DOHH2 (cell line): ENCODE data around the gene TGFBR3.

Experiments used
- H3F3A ChIP-seq: fragments of 200-600 bp; sonication (generic), shearing (Covaris generic); 2 replicates; pipeline ENCODE4 v1.6.0; 2016; ENCODE audit warnings: antibody characterized with exemption, mild to moderate bottlenecking; ENCODE audit not compliant: control insufficient read depth, insufficient read depth
- H3K27ac ChIP-seq: fragments of 200-600 bp; sonication (generic); 2 replicates; pipeline ENCODE4 v1.5.1; 2014; ENCODE audit warnings: low read depth, mild to moderate bottlenecking, low read length, moderate library complexity
- H3K27me3 ChIP-seq: fragments of 200-600 bp; sonication (generic); 2 replicates; pipeline ENCODE4 v1.6.1; 2014; ENCODE audit warnings: mild to moderate bottlenecking, low read length, mixed read lengths; ENCODE audit not compliant: control insufficient read depth
- H3K36me3 ChIP-seq: fragments of 200-600 bp; sonication (generic); 2 replicates; pipeline ENCODE4 v1.6.1; 2014; ENCODE audit warnings: mild to moderate bottlenecking, low read length, moderate library complexity, mixed read lengths; ENCODE audit not compliant: control insufficient read depth
- H3K4me1 ChIP-seq: fragments of 200-600 bp; sonication (generic); 2 replicates; pipeline ENCODE4 v1.6.1; 2014; ENCODE audit warnings: mild to moderate bottlenecking, low read length, mixed read lengths; ENCODE audit not compliant: control insufficient read depth
- H3K4me2 ChIP-seq: fragments of 200-600 bp; sonication (generic); 2 replicates; pipeline ENCODE4 v1.6.0; 2014; ENCODE audit warnings: mild to moderate bottlenecking, low read length, moderate library complexity
- H3K4me3 ChIP-seq: fragments of 200-600 bp; sonication (generic); 2 replicates; pipeline ENCODE4 v1.5.1; 2014; ENCODE audit warnings: mild to moderate bottlenecking, low read length, mixed read lengths
- H3K79me2 ChIP-seq: fragments of 200-600 bp; sonication (generic); 2 replicates; pipeline ENCODE4 v1.6.1; 2014; ENCODE audit warnings: mild to moderate bottlenecking, low read length, mixed read lengths; ENCODE audit not compliant: control insufficient read depth
- H3K9me2 ChIP-seq: fragments of 200-600 bp; sonication (generic); replicated peaks from 2 replicates; pipeline ENCODE4 v1.6.1; 2014; ENCODE audit warnings: mild to moderate bottlenecking, low read length, mixed read lengths; ENCODE audit not compliant: control insufficient read depth
- H3K9me3 ChIP-seq: fragments of 200-600 bp; sonication (generic); 2 replicates; pipeline ENCODE4 v1.6.1; 2014; ENCODE audit warnings: antibody characterized with exemption, low read length, mixed read lengths; ENCODE audit not compliant: control insufficient read depth, insufficient read depth
- H4K20me1 ChIP-seq: fragments of 200-600 bp; sonication (generic); 2 replicates; pipeline ENCODE4 v1.6.0; 2014; ENCODE audit warnings: low read depth, mild to moderate bottlenecking, antibody characterized with exemption, low read length, moderate library complexity; ENCODE audit not compliant: control insufficient read depth, insufficient read depth
- EZH2phosphoT487 ChIP-seq: fragments of 200-600 bp; sonication (generic); IDR thresholded peaks from 2 replicates; pipeline ENCODE4 v1.6.1; 2017; ENCODE audit warnings: borderline replicate concordance, mild to moderate bottlenecking, antibody characterized with exemption, low read length, moderate library complexity, mixed read lengths
- TF ChIP-seq, protein P1 (sequence below): fragments of 200-600 bp; sonication (generic); IDR thresholded peaks from one replicate; pipeline ENCODE4 v1.5.1; 2014; ENCODE audit warnings: antibody characterized with exemption, mild to moderate bottlenecking, low read depth, low read length; ENCODE audit not compliant: poor library complexity, severe bottlenecking

The TGFBR3 gene

GRCh38 chr1:91679446-91679845 is 206.5 kb downstream of the TGFBR3 start:
- Histone ChIP-seq H3K27me3 (no peaks in the 10 kb centered on the region), H3K4me3 (no peak overlapping the region), H3K79me2 (no peaks in the 10 kb centered on the region), H3K9me2 (no peaks in the 10 kb centered on the region), H3K9me3 (no peaks in the 10 kb centered on the region), H3K4me1 (no peaks in the 10 kb centered on the region), H3K4me2 (no peak overlapping the region), H3K36me3 (no peaks in the 10 kb centered on the region), H4K20me1 (no peaks in the 10 kb centered on the region), H3K27ac (no peak overlapping the region), H3F3A (no peaks in the 10 kb centered on the region)
- TF ChIP-seq EZH2phosphoT487, result no peak
- TF ChIP-seq, protein P1, sequence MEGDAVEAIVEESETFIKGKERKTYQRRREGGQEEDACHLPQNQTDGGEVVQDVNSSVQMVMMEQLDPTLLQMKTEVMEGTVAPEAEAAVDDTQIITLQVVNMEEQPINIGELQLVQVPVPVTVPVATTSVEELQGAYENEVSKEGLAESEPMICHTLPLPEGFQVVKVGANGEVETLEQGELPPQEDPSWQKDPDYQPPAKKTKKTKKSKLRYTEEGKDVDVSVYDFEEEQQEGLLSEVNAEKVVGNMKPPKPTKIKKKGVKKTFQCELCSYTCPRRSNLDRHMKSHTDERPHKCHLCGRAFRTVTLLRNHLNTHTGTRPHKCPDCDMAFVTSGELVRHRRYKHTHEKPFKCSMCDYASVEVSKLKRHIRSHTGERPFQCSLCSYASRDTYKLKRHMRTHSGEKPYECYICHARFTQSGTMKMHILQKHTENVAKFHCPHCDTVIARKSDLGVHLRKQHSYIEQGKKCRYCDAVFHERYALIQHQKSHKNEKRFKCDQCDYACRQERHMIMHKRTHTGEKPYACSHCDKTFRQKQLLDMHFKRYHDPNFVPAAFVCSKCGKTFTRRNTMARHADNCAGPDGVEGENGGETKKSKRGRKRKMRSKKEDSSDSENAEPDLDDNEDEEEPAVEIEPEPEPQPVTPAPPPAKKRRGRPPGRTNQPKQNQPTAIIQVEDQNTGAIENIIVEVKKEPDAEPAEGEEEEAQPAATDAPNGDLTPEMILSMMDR, result no peak

DNA sequence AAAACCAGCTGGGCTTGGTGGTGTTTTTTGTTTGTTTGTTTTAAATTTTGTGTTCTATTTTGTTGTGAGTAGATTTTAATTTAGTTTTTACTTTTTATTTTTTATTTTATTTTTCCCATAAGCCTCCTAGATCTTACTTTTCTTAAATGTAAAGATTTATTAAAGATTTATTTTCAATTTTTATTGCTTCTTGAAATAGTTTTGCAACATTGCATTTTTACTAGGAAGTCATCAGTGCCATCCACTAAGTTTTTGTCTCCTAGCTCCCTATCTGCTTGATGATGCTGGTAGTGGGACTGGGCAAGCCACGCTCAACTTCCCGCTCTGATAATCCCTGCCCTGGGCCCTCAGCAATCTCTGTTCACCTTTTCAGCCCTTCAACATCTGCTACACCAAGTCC is 209.9 kb downstream of the TGFBR3 start:
- Histone ChIP-seq H3K27me3 (no peaks in the 10 kb centered on the region), H3K4me2 (no peak overlapping the region), H3K79me2 (no peaks in the 10 kb centered on the region), H3K27ac (no peak overlapping the region), H3K4me1 (no peaks in the 10 kb centered on the region), H3K4me3 (no peak overlapping the region), H3K9me3 (no peaks in the 10 kb centered on the region), H3F3A (no peaks in the 10 kb centered on the region), H3K36me3 (no peaks in the 10 kb centered on the region), H3K9me2 (no peaks in the 10 kb centered on the region), H4K20me1 (no peaks in the 10 kb centered on the region)
- no peak for TF ChIP-seq EZH2phosphoT487
- TF ChIP-seq, protein P1, result no peak

DNA sequence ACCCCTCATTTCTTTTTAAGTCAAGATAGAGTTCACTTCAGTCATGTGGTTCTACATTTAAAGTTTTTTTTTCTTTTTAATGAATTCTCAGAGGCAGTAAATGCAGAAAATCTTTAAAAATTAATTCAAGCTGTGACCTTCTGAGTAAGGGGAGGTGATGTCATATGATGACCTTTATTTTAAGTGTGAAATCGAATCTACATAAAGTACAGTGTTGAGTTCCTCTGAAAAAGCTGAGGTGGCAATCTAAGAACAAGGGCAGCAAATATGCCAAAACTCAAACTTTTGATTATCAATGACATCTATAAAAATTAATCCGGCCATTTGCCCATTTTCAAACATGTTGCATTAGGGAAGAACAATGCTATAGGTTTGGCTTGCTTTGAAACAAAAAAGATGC is 211.8 kb downstream of the TGFBR3 start:
- Histone ChIP-seq H3K4me2 (no peak overlapping the region), H3K27ac (no peak overlapping the region), H4K20me1 (no peaks in the 10 kb centered on the region), H3K9me2 (no peaks in the 10 kb centered on the region), H3F3A (no peaks in the 10 kb centered on the region), H3K4me3 (no peak overlapping the region), H3K79me2 (no peaks in the 10 kb centered on the region), H3K4me1 (no peaks in the 10 kb centered on the region), H3K27me3 (no peaks in the 10 kb centered on the region), H3K9me3 (no peaks in the 10 kb centered on the region), H3K36me3 (no peaks in the 10 kb centered on the region)
- TF ChIP-seq, protein P1, result no peak
- no peak for TF ChIP-seq EZH2phosphoT487

DNA sequence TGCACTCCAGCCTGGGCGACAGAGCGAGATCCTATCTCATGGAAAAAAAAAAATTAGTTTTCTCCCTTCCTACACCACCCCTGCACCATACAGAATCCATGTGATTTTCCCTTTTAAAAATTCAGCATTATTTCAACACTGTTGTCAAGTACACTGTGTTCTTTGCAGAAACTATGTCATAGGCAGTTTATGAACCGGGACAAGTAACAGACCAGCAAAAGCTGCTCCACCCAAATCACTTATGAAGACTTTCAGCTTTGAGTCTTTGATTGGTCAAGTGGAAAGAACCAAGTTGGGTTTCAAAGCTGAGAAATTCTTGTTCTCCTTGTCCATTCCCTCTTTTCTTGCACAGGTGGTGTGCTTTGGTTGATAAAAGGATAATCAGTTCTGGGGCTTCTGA is 212.3 kb downstream of the TGFBR3 start:
- H3K4me2 ChIP-seq, result no peak overlapping the region
- H4K20me1 ChIP-seq, result no peaks in the 10 kb centered on the region

More for the DNA sequence above, 212.3 kb downstream of the TGFBR3 start:
- H3K27ac ChIP-seq, result no peak overlapping the region
- H3K9me2 ChIP-seq, result no peaks in the 10 kb centered on the region
- TF ChIP-seq, protein P1, result no peak
- no peak for TF ChIP-seq EZH2phosphoT487
- H3K4me1 ChIP-seq, result no peaks in the 10 kb centered on the region
- H3K4me3 ChIP-seq, result no peak overlapping the region
- no peaks in the 10 kb centered on the region for H3K79me2 ChIP-seq
- no peaks in the 10 kb centered on the region for H3F3A ChIP-seq
- no peaks in the 10 kb centered on the region for H3K36me3 ChIP-seq
- no peaks in the 10 kb centered on the region for H3K27me3 ChIP-seq
- no peaks in the 10 kb centered on the region for H3K9me3 ChIP-seq
